ENCODE results near the gene FAM83G.
"Not testable (repeated sequence)": the region's sequence is repeated elsewhere in the genome, so short reads cannot be mapped to it uniquely, and the experiment has no call there.

The FAM83G gene

GRCh38 chr17:18956021-18956420 lies 48.5 kb downstream of the FAM83G start:
- not testable (repeated sequence) for DNase-seq (ENCODE audit: low read depth, low spot score)

- DNase-seq (ENCODE audit: low read depth, low spot score) = no peak
Measured at GRCh38 chr17:18955009-18955408, 49.6 kb downstream of the FAM83G start.

GRCh38 chr17:18954321-18954720 lies 50.2 kb downstream of the FAM83G start:
- no peak for DNase-seq (ENCODE audit: low read depth, low spot score)

GRCh38 chr17:18953231-18953728 lies 51.3 kb downstream of the FAM83G start:
- DNase-seq (ENCODE audit: low read depth, low spot score) = no peak

- no peak for DNase-seq (ENCODE audit: low read depth, low spot score)
Measured at GRCh38 chr17:18951941-18952842, 52.4 kb downstream of the FAM83G start, which contains the start of gene SLC5A10. Gene SLC5A10, plus strand, starts transcription at chr17:18952165. Its CDS starts 41 bp downstream, at chr17:18952206.

GRCh38 chr17:18950944-18951905 lies 53.3 kb downstream of the FAM83G start:
- no peak for DNase-seq (ENCODE audit: low read depth, low spot score)

- DNase-seq (ENCODE audit: low read depth, low spot score) = no peak
Measured at GRCh38 chr17:18950346-18950745, 54.2 kb downstream of the FAM83G start.

- no peak for DNase-seq (ENCODE audit: low read depth, low spot score)
Measured at GRCh38 chr17:18949566-18949965, 55.0 kb downstream of the FAM83G start.

GRCh38 chr17:18948476-18949006 lies 56.0 kb downstream of the FAM83G start:
- DNase-seq (ENCODE audit: low read depth, low spot score) = no peak

GRCh38 chr17:18947866-18948265 lies 56.7 kb downstream of the FAM83G start:
- no peak for DNase-seq (ENCODE audit: low read depth, low spot score)

GRCh38 chr17:18946536-18946935 lies 58.0 kb downstream of the FAM83G start:
- no peak for DNase-seq (ENCODE audit: low read depth, low spot score)

GRCh38 chr17:18944646-18945045 lies 59.9 kb downstream of the FAM83G start:
- no peak for DNase-seq (ENCODE audit: low read depth, low spot score)

- DNase-seq (ENCODE audit: low read depth, low spot score) = no peak
Measured at GRCh38 chr17:18938692-18939023, 65.9 kb downstream of the FAM83G start.

- no peak for DNase-seq (ENCODE audit: low read depth, low spot score)
Measured at GRCh38 chr17:18937981-18938691, 66.4 kb downstream of the FAM83G start.

- no peak for DNase-seq (ENCODE audit: low read depth, low spot score)
Measured at GRCh38 chr17:18933102-18934058, 71.2 kb downstream of the FAM83G start.

- no peak for DNase-seq (ENCODE audit: low read depth, low spot score)
Measured at GRCh38 chr17:18932360-18933055, 72.1 kb downstream of the FAM83G start.

GRCh38 chr17:18928628-18929125 lies 75.9 kb downstream of the FAM83G start:
- no peak for DNase-seq (ENCODE audit: low read depth, low spot score)

- DNase-seq (ENCODE audit: low read depth, low spot score) = no peak
Measured at GRCh38 chr17:18925187-18925586, 79.4 kb downstream of the FAM83G start.

GRCh38 chr17:18922596-18922995 lies 82.0 kb downstream of the FAM83G start:
- DNase-seq (ENCODE audit: low read depth, low spot score) = not testable (repeated sequence)

Data from activated naive CD8-positive, alpha-beta T cell treated with anti-CD3 and anti-CD28 coated beads, Interleukin-2, amount 50 U/mL, for 16 hours (primary cell).